Body of pancreas (tissue), 4 donors: ENCODE results near the gene MED19. TPM values are rescaled to one million over a fixed set of nuclear protein-coding genes. Genes with fewer than 3 reads are reported as not detected.
A peak's percentile ranks its signal among the peaks of the same experiment; 100 is the strongest.

Experiments
- ATAC-seq: fragments of 150-250 bp; one replicate; pipeline ENCODE4 v1.9.1; 2016
- DNase-seq, 4 donors: peaks; one replicate each; pipeline ENCODE4 v3.0.0-alpha.2; 2019
- H3K27ac ChIP-seq, 4 donors: fragments of 200-600 bp; sonication (generic); 1 replicate in 3 of 4; 2 replicates in 1 of 4; pipeline versions ENCODE4 v1.5.1 to v1.6.1; 2016 to 2019; ENCODE audit warnings: mild to moderate bottlenecking in 1 of 4, mixed read lengths in 1 of 4, moderate library complexity in 1 of 4
- H3K27me3 ChIP-seq, 2 donors: fragments of 200-600 bp; sonication (generic); one replicate each; pipeline ENCODE4 v1.6.0; 2016; ENCODE audit warnings: mild to moderate bottlenecking in 1 of 2
- H3K36me3 ChIP-seq, 2 donors: fragments of 200-600 bp; sonication (generic); replicated peaks in 1 of 2; 2 replicates each; pipeline ENCODE4 v1.5.1; 2016; ENCODE audit warnings: low read depth in 2 of 2; ENCODE audit not compliant: insufficient read depth in 1 of 2
- H3K4me1 ChIP-seq: fragments of 200-600 bp; sonication (generic); one replicate; pipeline ENCODE4 v1.6.0; 2016
- H3K4me3 ChIP-seq, 2 donors: fragments of 200-600 bp; sonication (generic); 1 replicate in 1 of 2; 2 replicates in 1 of 2; pipeline ENCODE4 v1.5.1; 2016 to 2019
- H3K9me3 ChIP-seq, 3 donors: fragments of 200-600 bp; sonication (generic); 1 replicate in 2 of 3; 2 replicates in 1 of 3; pipeline ENCODE4 v1.5.1; 2016
- POLR2A ChIP-seq, 3 donors: fragments of 450-650 bp; IDR thresholded peaks; one replicate each; pipeline ENCODE4 v1.6.1; 2016; ENCODE audit warnings: antibody characterized with exemption in 3 of 3, mild to moderate bottlenecking in 2 of 3
- WGBS, 2 donors: methylation state at CpG; one replicate each; pipeline ENCODE4 v1.1.5; 2017; 5-methylcytosine and 5-hydroxymethylcytosine counted together
- intact Hi-C: fragments of 100-400 bp; cut with DNase I; formaldehyde crosslinking; loops from one replicate; pipeline ENCODE4 v1.15.1; 2023
- total RNA-seq, 2 donors: library from RNA; depleted of rRNA; stranded (reverse); fragments of >200 nt; gene quantifications; one replicate each; pipeline ENCODE4 v1.1.0, GENCODE V29; 2016
- TF ChIP-seq, protein P1 (sequence below), 7 experiments: fragments of 450-650 bp in 4 of 7; fragments of 200-600 bp in 3 of 7; sonication (generic) in 3 of 7; IDR thresholded peaks; one replicate each; pipeline ENCODE4 v1.5.1; 2016 to 2019; ENCODE audit warnings: antibody characterized with exemption in 7 of 7

MED19 gene
- total RNA-seq, 2 donors from 2014 or later: 15.5 to 17.4 TPM

DNA sequence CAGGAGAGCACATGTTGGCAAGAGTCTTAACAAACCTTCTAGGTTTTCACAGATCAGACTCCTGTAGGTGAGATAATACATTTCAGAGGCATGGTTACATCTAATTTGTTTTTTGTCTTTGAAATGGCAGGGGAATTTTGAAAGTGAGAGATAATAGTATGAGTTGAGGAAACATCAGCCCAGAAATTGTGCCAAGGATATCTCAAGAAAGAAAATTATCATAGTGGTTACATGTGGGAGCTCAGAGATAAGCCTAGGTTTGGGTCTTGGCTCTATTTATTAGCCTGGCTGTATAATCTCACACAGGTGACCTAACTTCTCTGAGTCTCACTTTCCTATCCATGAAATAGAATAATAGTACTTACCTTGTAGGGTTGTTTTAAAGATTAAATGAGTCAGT, 39.2 kb upstream of the MED19 start:
- DNase-seq: no peak
- Histone ChIP-seq H3K4me1 (peaks cover 9% of the 10 kb centered on the region), H3K4me3 (no peak overlapping the region), H3K36me3 (no peaks in the 10 kb centered on the region), H3K9me3 (no peaks in the 10 kb centered on the region), H3K27ac (peak overlapping the region in 2 of 4 donors; percentile 10 to 22), H3K27me3 (no peaks in the 10 kb centered on the region)
- TF ChIP-seq POLR2A (IDR thresholded peaks at IDR 0.05): no peak
- TF ChIP-seq, protein P1, sequence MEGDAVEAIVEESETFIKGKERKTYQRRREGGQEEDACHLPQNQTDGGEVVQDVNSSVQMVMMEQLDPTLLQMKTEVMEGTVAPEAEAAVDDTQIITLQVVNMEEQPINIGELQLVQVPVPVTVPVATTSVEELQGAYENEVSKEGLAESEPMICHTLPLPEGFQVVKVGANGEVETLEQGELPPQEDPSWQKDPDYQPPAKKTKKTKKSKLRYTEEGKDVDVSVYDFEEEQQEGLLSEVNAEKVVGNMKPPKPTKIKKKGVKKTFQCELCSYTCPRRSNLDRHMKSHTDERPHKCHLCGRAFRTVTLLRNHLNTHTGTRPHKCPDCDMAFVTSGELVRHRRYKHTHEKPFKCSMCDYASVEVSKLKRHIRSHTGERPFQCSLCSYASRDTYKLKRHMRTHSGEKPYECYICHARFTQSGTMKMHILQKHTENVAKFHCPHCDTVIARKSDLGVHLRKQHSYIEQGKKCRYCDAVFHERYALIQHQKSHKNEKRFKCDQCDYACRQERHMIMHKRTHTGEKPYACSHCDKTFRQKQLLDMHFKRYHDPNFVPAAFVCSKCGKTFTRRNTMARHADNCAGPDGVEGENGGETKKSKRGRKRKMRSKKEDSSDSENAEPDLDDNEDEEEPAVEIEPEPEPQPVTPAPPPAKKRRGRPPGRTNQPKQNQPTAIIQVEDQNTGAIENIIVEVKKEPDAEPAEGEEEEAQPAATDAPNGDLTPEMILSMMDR (IDR thresholded peaks at IDR 0.05): no peak
- no peak for ATAC-seq
- intact Hi-C loops: loop anchor here (5.0 kb wide), 1 partner anchor 51 kb away; no protein-coding TSS in a partner anchor

DNA sequence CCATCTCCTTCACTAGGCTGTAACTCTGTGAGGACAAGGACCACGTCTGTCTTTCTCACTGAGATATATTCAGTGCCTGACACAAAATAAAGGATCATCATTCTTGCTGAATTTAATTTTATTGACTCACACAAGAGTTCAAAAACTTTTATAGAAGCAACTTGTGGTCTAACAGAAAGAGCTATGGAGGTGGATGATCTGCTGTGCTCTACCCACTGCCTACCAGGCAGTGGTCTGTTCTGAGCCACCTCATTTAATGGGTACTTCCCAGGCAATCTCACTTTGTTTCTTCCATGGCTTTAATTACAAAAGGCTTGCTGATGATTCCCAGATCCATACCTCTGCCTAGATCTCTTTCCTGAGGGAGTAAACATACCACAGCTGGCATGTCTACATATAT, 34.9 kb upstream of the MED19 start:
- WGBS, 2 donors: 83 to 90% methylated on average over 1 of the region's 1 CpG
- TF ChIP-seq, protein P1 (IDR thresholded peaks at IDR 0.05): no peak
- no peak for TF ChIP-seq POLR2A (IDR thresholded peaks at IDR 0.05)
- H3K4me3 ChIP-seq: no peak overlapping the region
- H3K27me3 ChIP-seq: no peaks in the 10 kb centered on the region
- peaks cover 16% of the 10 kb centered on the region for H3K4me1 ChIP-seq
- DNase-seq (no peak), ATAC-seq (no peak)
- intact Hi-C loops: no loop called here
- H3K9me3 ChIP-seq: no peaks in the 10 kb centered on the region
- H3K36me3 ChIP-seq: no peaks in the 10 kb centered on the region
- H3K27ac ChIP-seq: no peak overlapping the region

DNA sequence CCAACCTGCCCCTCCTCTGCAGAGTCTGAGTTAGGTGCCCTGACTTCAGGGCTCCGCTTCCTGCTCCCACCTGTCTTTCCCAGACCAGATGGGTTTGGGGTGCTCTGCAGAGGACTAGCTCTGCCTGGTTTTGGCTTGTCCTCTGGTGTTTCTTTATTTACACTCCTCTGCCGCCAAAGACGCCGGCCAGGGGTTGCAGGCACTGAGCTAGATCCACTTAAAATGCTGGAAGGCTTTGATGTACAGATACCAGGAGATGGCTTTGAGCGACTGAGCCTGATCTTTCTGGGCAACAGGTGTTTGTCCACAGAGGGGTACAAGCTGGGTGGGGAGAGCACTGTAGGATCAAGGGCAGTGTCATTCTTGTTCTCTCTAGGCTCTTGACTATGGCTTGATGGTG, 33.2 kb upstream of the MED19 start:
- H3K27ac ChIP-seq: no peak overlapping the region
- intact Hi-C loops: no loop called here
- no peaks in the 10 kb centered on the region for H3K36me3 ChIP-seq

DNA sequence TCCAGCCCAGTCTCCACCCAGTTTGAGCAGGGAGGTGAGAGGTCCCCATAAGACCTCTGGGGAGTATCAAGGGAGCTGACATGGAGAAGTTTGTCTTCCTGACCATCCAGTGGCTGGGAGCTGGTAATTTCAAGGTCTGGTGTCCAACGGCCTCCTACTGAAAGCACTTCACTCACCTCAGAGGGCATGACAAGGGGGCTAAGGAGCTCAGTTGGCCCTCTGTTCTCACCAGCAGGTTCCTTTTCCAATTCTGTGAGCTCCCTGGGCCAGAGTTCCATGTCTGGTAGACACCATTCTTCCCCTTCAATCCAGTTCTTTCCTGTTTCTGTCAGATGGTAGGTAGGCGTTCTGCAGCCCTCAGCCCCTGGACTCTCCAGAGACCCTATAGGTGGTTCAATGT, 32.3 kb upstream of the MED19 start:
- no peak for DNase-seq
- intact Hi-C loops: no loop called here
- WGBS, 2 donors: 74 to 86% methylated on average over 2 of the region's 2 CpGs
- ATAC-seq: no peak
- no peak for TF ChIP-seq POLR2A (IDR thresholded peaks at IDR 0.05)
- TF ChIP-seq, protein P1 (IDR thresholded peaks at IDR 0.05): no peak
- H3K27me3 ChIP-seq: no peaks in the 10 kb centered on the region
- no peak overlapping the region for H3K4me3 ChIP-seq
- no peak overlapping the region for H3K27ac ChIP-seq
- H3K4me1 ChIP-seq: peaks cover 16% of the 10 kb centered on the region
- no peaks in the 10 kb centered on the region for H3K36me3 ChIP-seq
- no peaks in the 10 kb centered on the region for H3K9me3 ChIP-seq

More for the DNA sequence above, 33.2 kb upstream of the MED19 start:
- Histone ChIP-seq H3K4me1 (peaks cover 16% of the 10 kb centered on the region), H3K27me3 (no peaks in the 10 kb centered on the region), H3K9me3 (no peaks in the 10 kb centered on the region), H3K4me3 (no peak overlapping the region)
- no peak for ATAC-seq
- 82 to 88% methylated on average over 5 of the region's 5 CpGs for WGBS, 2 donors
- DNase-seq: no peak
- TF ChIP-seq, protein P1 (IDR thresholded peaks at IDR 0.05): no peak
- TF ChIP-seq POLR2A (IDR thresholded peaks at IDR 0.05): no peak

DNA sequence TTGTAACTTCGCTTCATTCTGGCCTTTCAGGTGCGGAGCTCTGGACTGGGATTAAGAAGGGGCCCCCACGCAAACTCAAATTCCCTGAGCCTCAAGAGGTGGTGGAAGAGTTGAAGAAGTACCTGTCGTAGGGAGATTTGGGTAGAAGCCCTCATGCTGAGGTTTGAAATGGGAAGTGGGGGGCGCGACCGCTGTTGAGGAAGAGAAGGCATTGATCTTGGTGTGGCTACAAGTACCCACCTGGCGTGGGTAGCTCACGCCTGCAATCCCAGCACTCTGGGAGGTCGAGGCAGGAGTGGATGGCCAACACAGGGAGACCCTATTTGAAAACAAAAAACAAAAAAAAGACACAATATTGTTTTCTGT, 30.1 kb upstream of the MED19 start:
- H3K27ac ChIP-seq: peak overlapping the region in 3 of 4 donors; percentile 67 to 94 (median 86)
- WGBS, 2 donors: 3 to 5% methylated on average over 10 of the region's 10 CpGs
- ATAC-seq (no peak), DNase-seq (no peak)
- H3K4me3 ChIP-seq: peak overlapping the region; percentile 81 to 91
- no peak for TF ChIP-seq POLR2A (IDR thresholded peaks at IDR 0.05)
- TF ChIP-seq, protein P1 (IDR thresholded peaks at IDR 0.05): no peak
- intact Hi-C loops: no loop called here
- H3K9me3 ChIP-seq: no peaks in the 10 kb centered on the region
- H3K4me1 ChIP-seq: peaks cover 16% of the 10 kb centered on the region
- H3K36me3 ChIP-seq: no peaks in the 10 kb centered on the region
- no peaks in the 10 kb centered on the region for H3K27me3 ChIP-seq
